HG03039 (cell line): ENCODE data around the gene ANO10.
"Not testable (repeated sequence)": the region's sequence is repeated elsewhere in the genome, so short reads cannot be mapped to it uniquely, and the experiment has no call there.

Source experiments
- ATAC-seq: cut with Tn5 transposase; IDR thresholded peaks from one replicate; pipeline ENCODE4 v1.9.1; 2021; ENCODE audit warnings: mild to moderate bottlenecking, moderate library complexity; ENCODE audit not compliant: unreplicated experiment

ANO10 gene

GRCh38 chr3:43481375-43481774, 140.4 kb downstream of the ANO10 start:
- no peak for ATAC-seq

GRCh38 chr3:43478839-43479238, 143.0 kb downstream of the ANO10 start:
- not testable (repeated sequence) for ATAC-seq

DNA sequence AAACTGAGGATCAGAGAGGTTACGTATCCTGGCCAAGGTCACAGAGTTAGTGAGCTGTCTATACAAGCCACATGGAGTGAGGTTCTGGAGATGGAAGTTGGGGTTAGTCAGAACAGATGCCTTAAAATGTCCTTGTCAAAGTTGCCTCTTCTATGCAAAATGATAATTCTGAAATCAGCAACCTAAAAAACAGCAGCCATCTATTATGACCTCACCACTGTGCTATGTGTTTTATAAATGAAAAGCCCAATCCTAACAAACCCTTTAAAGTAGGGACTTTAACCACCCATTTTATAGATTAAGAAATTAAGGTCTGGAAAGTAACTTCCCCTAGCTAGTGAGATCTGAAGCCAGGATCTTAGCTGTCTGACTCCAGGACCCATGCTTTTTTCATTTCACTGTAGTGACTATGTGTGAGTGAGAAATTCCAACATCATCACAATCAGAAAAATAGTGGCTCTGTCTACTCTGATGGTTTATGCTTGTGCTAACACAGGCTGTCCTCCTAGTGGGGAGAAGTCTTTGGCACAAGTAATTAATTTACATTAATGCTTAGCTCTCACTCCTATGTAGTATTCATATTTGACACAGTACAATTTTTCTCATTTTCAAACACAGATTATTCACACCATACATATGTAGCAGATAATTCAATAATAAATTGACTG, 143.6 kb downstream of the ANO10 start:
- ATAC-seq: no peak

- ATAC-seq: no peak
These were observed 144.2 kb downstream of the ANO10 start for GRCh38 chr3:43477600-43477999.

DNA sequence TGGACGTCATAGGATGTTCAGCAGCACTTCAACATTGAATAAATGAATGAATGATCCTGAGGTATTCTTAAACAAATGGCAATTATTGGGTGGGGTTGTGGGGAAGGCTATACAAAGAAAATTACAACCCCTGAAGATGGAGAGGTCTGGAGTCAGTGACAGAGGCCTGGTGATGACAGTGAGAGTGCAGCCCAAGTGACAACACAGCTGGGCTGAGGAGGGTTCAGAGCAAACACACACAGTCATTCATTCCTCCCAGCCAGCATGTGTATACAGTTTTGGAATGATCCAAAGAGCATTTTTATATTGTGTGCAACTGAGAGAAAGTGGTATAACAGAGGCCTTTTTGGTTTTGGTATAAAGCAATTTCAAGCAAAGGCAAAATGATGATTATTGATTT, 148.1 kb downstream of the ANO10 start:
- no peak for ATAC-seq

DNA sequence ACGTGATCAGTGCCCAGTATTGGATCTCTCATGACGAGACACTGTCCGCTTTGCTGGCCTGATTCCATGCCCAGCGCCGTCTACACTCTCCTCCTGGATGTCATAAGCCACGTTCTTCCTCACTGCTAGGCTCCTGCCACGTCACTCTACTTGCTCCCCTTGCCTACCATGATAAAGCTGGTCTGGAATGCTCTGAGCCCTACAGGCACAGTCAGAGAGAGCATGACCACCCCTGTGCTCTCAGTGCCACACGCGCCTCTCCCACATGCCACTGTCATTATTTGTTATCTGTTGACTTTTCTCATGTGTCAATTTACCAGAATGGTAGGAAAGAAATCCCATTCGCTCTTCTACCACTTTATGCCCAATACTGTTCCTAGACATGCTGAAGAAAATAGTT, 148.6 kb downstream of the ANO10 start:
- no peak for ATAC-seq

DNA sequence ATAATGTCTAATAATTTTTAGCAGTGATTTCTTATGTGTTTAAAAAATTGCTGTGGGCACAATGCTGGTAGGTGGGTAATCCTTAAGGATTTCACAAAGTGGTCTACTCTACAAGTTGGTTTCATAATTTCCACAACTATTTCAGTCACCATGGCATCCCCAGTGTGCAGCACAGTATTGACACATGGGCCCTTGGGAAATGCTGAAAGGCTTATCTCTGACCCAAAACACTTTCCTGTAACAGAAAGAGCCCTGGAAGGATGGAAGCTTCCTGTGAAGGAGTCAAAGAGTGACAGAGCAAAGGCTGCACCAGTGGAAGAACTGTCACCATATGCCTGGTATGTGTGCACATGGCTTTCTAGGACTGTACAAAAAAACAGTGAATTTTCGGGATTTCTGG, 153.7 kb downstream of the ANO10 start:
- ATAC-seq: no peak

GRCh38 chr3:43465109-43465508, 156.7 kb downstream of the ANO10 start:
- ATAC-seq: no peak

DNA sequence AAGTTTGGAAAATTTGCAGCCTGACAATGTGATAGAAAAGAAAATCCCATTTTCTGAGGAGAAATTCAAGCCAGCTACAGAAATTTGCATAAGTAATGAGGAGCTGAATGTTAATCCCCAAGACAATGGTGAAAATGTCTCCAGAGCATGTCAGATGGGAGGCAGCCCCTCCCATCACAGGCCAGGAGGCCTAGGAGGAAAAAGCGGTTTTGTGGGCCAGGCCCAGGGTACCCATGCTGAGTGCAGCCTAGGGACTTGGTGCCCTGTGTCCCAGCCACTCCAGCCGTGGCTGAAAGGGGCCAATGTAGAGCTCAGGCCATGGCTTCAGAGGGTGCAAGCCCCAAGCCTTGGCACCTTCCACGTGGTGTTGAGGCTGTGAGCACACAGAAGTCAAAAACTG, 159.2 kb downstream of the ANO10 start:
- not testable (repeated sequence) for ATAC-seq

GRCh38 chr3:43461345-43461744, 160.5 kb downstream of the ANO10 start:
- no peak for ATAC-seq

GRCh38 chr3:43457038-43457437, 164.8 kb downstream of the ANO10 start:
- ATAC-seq: not testable (repeated sequence)

DNA sequence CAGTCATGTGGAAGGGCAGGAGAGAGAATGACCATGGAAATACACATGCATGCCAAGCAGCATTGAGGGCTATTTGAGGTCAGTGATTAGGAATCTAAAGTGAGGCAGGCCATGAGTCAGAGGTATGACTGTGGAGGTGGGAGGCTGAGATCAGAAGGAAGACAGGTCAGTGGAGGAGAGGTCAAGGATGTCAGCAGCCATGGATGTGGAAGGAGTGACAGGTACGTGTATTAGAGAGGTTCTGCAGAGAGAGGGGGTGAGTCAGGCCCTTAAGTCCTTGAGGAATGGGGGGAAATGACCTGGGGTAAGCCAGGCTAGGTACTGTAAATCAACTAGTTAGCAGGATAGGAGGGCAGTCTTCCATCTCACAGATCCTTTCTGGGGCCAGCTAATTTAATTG, 166.6 kb downstream of the ANO10 start:
- no peak for ATAC-seq

GRCh38 chr3:43453981-43454380, 167.8 kb downstream of the ANO10 start:
- ATAC-seq: no peak

DNA sequence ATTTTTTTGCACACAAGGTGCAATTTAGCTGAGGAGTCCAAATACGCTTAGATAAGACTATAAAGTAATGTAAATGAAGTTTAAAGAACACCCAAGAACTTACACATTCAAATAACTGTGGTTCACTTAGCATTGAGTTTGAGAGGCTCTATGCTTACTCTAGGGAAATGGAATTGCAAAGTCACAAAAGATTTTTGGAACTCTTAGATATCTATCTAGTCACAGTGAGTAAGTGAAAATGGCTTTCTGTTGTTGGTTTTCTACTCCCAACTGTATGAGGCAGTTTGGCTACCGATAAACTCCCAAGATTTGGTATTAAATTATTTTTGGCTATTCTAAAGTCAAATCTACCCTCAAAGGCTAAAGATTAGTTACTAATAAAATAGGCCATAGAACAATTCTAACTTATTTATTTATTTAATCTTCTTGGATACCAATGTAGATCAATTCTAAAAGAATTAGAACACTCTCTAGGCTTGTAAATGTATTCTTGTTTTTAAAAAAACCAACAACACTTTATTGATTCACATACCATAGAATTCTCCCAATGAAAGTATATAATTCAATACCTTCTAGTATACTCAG, 170.0 kb downstream of the ANO10 start:
- no peak for ATAC-seq

GRCh38 chr3:43448098-43448497, 173.7 kb downstream of the ANO10 start:
- no peak for ATAC-seq

GRCh38 chr3:43445820-43446219, 176.0 kb downstream of the ANO10 start:
- no peak for ATAC-seq

DNA sequence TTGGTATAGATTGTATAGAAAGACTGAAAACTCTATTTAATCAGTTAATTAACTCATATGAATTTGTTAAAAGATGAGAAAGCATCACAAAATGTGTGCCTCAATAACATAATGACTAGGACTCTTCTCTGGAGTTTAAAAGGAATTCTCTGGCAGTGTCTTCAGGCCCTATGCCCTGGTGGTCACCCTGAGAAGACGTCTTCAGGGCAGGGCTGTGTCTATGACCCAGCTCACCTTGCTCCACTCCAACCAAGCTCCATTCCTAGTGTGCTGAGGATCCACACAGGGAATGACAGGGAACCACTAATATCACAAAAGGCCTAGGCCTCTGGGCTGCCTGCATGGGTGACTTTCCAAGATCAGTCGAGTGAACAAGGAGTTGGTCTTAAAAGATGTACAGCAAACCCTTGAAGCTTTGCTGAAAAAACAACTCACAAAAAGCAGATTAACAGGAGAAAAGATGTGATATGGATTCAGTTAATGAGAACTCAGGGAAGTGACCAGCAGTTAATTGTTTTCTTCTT, 178.9 kb downstream of the ANO10 start:
- ATAC-seq: no peak

- ATAC-seq: no peak
These were observed 185.2 kb downstream of the ANO10 start for GRCh38 chr3:43436507-43437140.

DNA sequence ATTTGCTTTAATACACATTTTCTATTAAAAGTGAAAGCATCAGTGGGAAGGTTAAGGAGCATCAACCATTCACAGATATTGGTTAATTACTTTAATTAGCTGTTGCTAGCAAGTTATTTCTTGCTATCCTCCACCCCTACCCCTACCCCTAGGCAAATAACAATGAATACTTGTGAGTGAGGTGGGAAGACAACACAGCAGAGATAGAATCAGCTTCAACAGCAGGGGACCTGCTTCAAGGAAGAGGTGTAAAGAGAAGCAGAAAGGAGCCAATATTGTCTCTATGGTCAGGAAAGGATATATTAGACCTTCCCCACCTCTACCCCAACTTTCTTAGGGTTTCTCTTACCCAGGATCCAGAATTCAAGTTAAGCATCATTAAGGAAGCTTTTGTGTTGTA, 186.1 kb downstream of the ANO10 start:
- ATAC-seq: no peak

DNA sequence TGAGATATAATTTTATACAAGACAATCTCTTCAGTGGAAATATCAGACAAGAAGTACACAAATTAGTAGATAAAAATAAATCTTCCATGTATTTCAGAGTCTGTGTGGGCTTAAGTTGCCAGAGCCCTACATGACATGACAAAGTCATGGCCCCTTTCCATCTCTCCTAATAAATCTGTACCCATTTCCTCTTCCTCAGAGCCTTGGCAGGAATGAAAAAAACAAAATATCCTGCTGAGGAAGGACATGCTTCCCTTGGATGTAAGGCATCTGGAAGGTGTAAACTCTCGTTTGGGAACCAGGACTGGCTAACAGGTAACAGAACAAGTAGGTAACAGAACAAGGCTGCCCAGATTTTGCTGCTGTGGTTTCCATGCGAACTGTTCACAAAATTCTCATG, 187.4 kb downstream of the ANO10 start:
- no peak for ATAC-seq

DNA sequence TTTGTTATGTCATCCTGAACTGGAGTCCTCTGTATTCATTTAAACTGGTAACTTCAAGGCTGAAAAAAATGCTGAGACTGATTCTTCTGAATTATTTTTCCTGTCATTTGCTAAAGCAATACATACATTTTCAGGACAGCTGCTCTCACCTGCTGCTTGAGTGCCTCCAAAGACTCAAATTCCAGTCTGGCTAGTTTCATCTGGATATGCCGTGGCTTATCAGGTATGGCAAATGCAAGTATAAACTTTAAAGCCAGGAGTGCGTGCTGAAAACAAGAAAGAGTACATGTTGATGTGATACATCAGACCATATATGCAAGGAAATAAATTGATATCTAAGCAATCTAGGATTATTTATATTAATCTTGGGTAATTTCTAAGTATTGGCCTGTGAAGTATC, 189.3 kb downstream of the ANO10 start:
- no peak for ATAC-seq

GRCh38 chr3:43426388-43426787, 195.4 kb downstream of the ANO10 start:
- ATAC-seq: no peak
